Left kidney (tissue), 2 donors: ENCODE measurements around the gene CACNA1E. TPM values are rescaled to one million over a fixed set of nuclear protein-coding genes. Genes with fewer than 3 reads are reported as not detected.
"Not testable (repeated sequence)": the region's sequence is repeated elsewhere in the genome, so short reads cannot be mapped to it uniquely, and the experiment has no call there.

Experiments used
- DNase-seq: peaks from one replicate; pipeline ENCODE4 v3.0.0-alpha.2; 2013
- polyA plus RNA-seq: library from polyadenylated mRNA; unstranded; fragments of 120-200 nt; gene quantifications from one replicate; pipeline ENCODE4 v1.2.1, GENCODE V29; 2013; ENCODE audit not compliant: insufficient read length

CACNA1E gene
- polyA plus RNA-seq, 1 donor = 0.63 TPM

GRCh38 chr1:181813266-181813665, 329.9 kb downstream of the CACNA1E start:
- no peak for DNase-seq

DNA sequence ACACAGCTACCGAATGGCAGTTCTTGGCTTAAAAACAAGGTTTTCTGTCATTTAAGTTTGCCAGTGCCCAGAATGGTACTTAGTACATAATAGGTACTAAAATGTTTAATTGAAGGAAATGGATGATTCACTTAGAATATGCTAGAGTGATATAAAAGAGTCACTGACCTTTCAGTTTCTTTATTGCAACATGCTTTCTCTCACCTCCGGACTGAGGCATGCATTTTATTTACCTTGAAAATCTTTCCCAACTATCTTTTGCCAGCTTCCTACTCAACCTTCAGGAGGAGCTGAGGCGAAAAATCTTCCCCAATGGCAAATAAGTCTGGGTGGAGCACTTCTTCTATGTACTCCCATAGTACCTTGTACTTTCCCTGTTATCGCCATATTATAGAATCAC, 333.3 kb downstream of the CACNA1E start:
- no peak for DNase-seq

GRCh38 chr1:181817091-181817490, 333.8 kb downstream of the CACNA1E start:
- no peak for DNase-seq

DNA sequence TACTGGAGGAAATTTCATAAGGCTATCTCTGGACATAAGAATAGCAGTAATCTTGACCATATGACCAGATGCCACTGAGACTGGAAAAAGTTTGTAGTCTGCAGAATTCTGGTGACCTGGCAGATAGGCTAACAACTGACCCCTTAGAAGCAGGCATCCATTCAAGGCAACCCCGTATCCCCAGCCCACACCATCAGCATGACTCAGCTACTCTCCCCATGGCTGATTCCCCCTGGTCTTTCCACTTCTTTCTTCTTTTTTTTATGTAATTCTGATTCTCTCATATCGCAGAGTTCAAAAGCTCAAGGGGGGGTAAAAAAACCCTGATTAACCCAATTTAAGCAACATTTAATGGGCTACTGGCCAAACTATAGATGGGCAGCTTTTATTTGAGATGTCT, 335.1 kb downstream of the CACNA1E start:
- no peak for DNase-seq

DNA sequence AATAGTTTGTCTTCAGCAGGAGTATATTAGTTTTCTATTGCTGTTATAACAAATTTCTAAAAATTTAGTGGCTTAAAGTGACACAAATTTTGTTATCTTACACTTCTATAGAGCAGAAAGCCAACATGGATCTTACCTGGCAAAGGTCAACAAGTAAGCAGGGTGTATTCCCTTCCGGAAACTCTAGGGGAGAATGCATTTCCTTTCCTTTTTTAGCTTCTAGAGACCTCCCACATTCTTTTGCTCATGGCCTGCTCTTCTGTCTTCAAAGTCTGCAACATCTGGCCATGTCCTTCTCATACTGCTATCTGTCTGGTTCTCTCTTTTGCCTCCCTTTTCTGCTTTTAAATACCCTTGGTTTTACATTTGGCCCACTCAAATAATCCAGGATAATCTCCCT, 335.6 kb downstream of the CACNA1E start:
- no peak for DNase-seq

GRCh38 chr1:181821701-181822100, 338.4 kb downstream of the CACNA1E start:
- DNase-seq = no peak

- DNase-seq = not testable (repeated sequence)
These were observed 349.0 kb downstream of the CACNA1E start for GRCh38 chr1:181832173-181832880.

- no peak for DNase-seq
These were observed 362.8 kb downstream of the CACNA1E start for GRCh38 chr1:181846001-181846645.

DNA sequence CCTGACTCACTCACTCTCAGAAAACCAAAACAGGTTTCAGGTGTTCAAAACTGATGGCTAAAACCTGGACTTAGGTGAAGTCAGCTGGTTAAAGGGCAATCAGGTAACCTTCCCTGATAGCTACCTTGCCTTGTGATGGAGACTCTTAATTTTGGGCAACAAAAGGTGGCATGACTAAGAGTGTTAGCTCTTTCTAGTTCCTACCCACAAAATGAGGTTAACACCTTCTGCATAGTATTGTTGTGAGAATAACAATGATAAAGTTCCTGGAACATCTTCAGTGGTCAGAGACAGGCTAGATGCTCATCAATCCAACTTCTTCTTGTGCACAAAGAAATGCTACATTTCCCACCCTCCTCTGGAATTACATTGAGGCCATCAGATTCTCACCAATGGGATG, 363.4 kb downstream of the CACNA1E start:
- DNase-seq = no peak

DNA sequence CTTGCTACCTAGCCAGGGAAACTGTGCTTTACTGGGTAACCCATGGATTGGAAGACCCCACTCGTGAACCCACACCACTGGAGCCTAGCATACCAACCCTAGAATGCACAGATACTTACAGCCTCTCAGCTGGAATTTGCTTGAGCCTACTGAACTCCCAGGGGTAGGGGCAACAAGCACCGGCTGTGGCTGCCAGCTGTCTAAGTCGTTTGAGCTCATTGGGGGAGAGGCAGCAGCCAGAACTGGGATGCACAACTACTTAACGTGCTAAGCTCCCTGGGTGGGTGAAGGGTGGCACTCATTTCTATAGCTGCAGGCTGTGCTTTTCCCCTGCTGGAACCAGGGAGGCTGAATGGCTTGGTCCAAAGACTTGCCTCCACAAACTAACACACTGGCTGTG, 365.8 kb downstream of the CACNA1E start:
- DNase-seq = no peak

GRCh38 chr1:181854212-181854611, 370.9 kb downstream of the CACNA1E start:
- DNase-seq = not testable (repeated sequence)

GRCh38 chr1:181855380-181855779, 372.1 kb downstream of the CACNA1E start:
- DNase-seq = no peak
